ENCODE results near the gene CACFD1. TPM values are rescaled to one million over a fixed set of nuclear protein-coding genes. Genes with fewer than 3 reads are reported as not detected.
A peak's percentile ranks its signal among the peaks of the same experiment; 100 is the strongest.

CACFD1 gene
- total and polyA plus RNA-seq, 2 of the 13 experiments (the other 11 are each of a cell fraction or from before 2014, with no cell fraction given): 13.8 to 14.6 TPM

DNA sequence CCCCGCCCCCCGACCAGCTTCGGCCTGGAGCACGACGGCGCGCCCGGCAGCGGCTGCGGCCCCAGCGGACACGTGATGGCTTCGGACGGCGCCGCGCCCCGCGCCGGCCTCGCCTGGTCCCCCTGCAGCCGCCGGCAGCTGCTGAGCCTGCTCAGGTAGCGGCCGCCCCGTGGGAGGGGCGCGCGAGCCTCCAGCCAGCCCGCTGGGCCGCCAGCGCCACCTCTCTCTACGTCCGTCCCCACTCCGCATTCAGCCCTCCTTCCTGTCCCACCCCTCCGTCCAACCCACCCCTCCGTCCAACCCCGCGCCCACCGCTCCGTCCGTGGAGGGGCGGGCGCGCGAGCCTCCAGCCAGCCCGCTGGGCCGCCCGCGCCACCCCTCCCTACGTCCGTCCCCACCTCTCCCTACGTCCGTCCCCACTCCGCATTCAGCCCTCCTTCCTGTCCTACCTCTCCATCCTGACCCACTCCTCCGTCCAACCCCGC, 31.1 kb upstream of the CACFD1 start:
- H4K20me1 ChIP-seq (ENCODE audit: insufficient read depth, low read length): no peaks in the 10 kb centered on the region
- intact Hi-C loops (cut with micrococcal nuclease; ENCODE audit: unreplicated experiment): no loop called here
- DNase-seq (ENCODE audit: low spot score) (peak; percentile 12), FAIRE-seq (no peak), ATAC-seq (peak; percentile 79)
- H3K79me2 ChIP-seq (ENCODE audit: insufficient read depth, low read length): no peaks in the 10 kb centered on the region
- in situ Hi-C loops (cut with HindIII; ENCODE audit: extremely low pct_ligation_motif_present, low pct_unique_long_range_greater_than_20kb): no loop called here
- H3K4me3 ChIP-seq (replicated peaks in 1 of 3; ENCODE audit: insufficient read depth in 1 of 3, low read depth in 2 of 3, low read length in 3 of 3): peak overlapping the region in 2 of 3 experiments; percentile 48 to 60; a peak in 3 of 6 replicates
- H3K27ac ChIP-seq (ENCODE audit: extremely low read length, insufficient read depth, low read length): no peak overlapping the region
- H3K4me2 ChIP-seq (ENCODE audit: low read depth, low read length): peak overlapping the region; percentile 83
- H3K9ac ChIP-seq (ENCODE audit: insufficient read depth, low read depth, low read length): no peak overlapping the region
- ChIA-PET CTCF (ENCODE audit: low intra/inter-chr PET ratio, low total read pairs) (interaction anchor here (0.9 kb wide), 1 partner anchor 58 kb away, joined by 3 read pairs; no protein-coding TSS in a partner anchor), POLR2A (interaction anchor here (0.8 to 1.8 kb wide), 2 partner anchors 30 to 310 kb away, joined by 3 to 9 read pairs; partner anchors contain the start of genes CACFD1 and SARDH)
- no peaks in the 10 kb centered on the region for H3K36me3 ChIP-seq (replicated peaks in 1 of 2; ENCODE audit: control insufficient read depth in 1 of 2, insufficient read depth in 2 of 2, low read length in 2 of 2)
- H3K4me1 ChIP-seq (ENCODE audit: insufficient read depth, low read length): peaks cover 30% of the 10 kb centered on the region
- H2AFZ ChIP-seq (ENCODE audit: low read length): no peak overlapping the region
- BruUV-seq (replicated peaks): no TSS peak
- no peaks in the 10 kb centered on the region; a peak in 1 of 5 replicates for H3K27me3 ChIP-seq (ENCODE audit: control insufficient read depth in 1 of 2, insufficient read depth in 2 of 2, low read length in 2 of 2)
- H3K9me3 ChIP-seq (ENCODE audit: low read length): no peaks in the 10 kb centered on the region
- 33% methylated on average over 26 of the region's 57 CpGs for WGBS (ENCODE audit: low lambda C conversion rate)
- TF ChIP-seq HES4 (CRISPR knock-in tag; IDR thresholded peaks at IDR 0.05; ENCODE audit: borderline replicate concordance): no peak
- no peak for TF ChIP-seq MTA3 (CRISPR knock-in tag; IDR thresholded peaks at IDR 0.05)
- TF ChIP-seq ZSCAN5A (CRISPR knock-in tag; IDR thresholded peaks at IDR 0.05; ENCODE audit: borderline replicate concordance): no peak
- 0 out of 2 replicates have a peak, but pooled peaks have one; percentile 40 for TF ChIP-seq SPEN (CRISPR knock-in tag; IDR thresholded peaks at IDR 0.05; ENCODE audit: low read depth)
- TF ChIP-seq, protein P1, sequence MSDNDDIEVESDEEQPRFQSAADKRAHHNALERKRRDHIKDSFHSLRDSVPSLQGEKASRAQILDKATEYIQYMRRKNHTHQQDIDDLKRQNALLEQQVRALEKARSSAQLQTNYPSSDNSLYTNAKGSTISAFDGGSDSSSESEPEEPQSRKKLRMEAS (IDR thresholded peaks at IDR 0.05): peak; percentile 72; the same call in 1 of the 2 replicates
- TF ChIP-seq, protein P2, sequence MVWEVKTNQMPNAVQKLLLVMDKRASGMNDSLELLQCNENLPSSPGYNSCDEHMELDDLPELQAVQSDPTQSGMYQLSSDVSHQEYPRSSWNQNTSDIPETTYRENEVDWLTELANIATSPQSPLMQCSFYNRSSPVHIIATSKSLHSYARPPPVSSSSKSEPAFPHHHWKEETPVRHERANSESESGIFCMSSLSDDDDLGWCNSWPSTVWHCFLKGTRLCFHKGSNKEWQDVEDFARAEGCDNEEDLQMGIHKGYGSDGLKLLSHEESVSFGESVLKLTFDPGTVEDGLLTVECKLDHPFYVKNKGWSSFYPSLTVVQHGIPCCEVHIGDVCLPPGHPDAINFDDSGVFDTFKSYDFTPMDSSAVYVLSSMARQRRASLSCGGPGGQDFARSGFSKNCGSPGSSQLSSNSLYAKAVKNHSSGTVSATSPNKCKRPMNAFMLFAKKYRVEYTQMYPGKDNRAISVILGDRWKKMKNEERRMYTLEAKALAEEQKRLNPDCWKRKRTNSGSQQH (CRISPR knock-in tag; IDR thresholded peaks at IDR 0.05; ENCODE audit: low read depth): no peak
- TF ChIP-seq TOE1 (CRISPR knock-in tag; IDR thresholded peaks at IDR 0.05): no peak
- TF ChIP-seq KMT2B (CRISPR knock-in tag; IDR thresholded peaks at IDR 0.05): no peak
- peak; percentile 96 for TF ChIP-seq ZNF777 (CRISPR knock-in tag; IDR thresholded peaks at IDR 0.05)
- peak; percentile 54; the same call in 1 of the 2 replicates for TF ChIP-seq MTA1 (CRISPR knock-in tag; IDR thresholded peaks at IDR 0.05; ENCODE audit: borderline replicate concordance)
- peak; percentile 67 for TF ChIP-seq ZNF687 (CRISPR knock-in tag; IDR thresholded peaks at IDR 0.05)
- TF ChIP-seq UBTF (CRISPR knock-in tag; IDR thresholded peaks at IDR 0.05): peak; percentile 33; the same call in 1 of the 2 replicates

All from HepG2 (cell line).